Gastrocnemius medialis (tissue), 4 donors: ENCODE results near the gene TTC39C.

ENCODE experiments used
- CTCF ChIP-seq, 5 experiments: fragments of 450-650 bp in 3 of 5; fragments of 200-600 bp in 2 of 5; sonication (generic) in 2 of 5; IDR thresholded peaks in 4 of 5; conservative IDR thresholded peaks in 1 of 5; 1 replicate in 4 of 5; 2 replicates in 1 of 5; pipeline ENCODE4 v1.5.1; 2016 to 2019; ENCODE audit warnings: antibody characterized with exemption in 5 of 5, mild to moderate bottlenecking in 3 of 5, moderate library complexity in 3 of 5
- POLR2A ChIP-seq, 2 donors: fragments of 450-650 bp; IDR thresholded peaks; one replicate each; pipeline ENCODE4 v1.6.1; 2017; ENCODE audit warnings: antibody characterized with exemption in 2 of 2, mild to moderate bottlenecking in 2 of 2, moderate library complexity in 2 of 2

GRCh38 chr18:24010673-24011072, 3.9 kb upstream of the TTC39C start:
- TF ChIP-seq CTCF (IDR thresholded peaks at IDR 0.05 in 4 of 5, conservative IDR thresholded peaks at IDR 0.05 in 1 of 5) (no peak), POLR2A (IDR thresholded peaks at IDR 0.05) (no peak)
